ENCODE data around the gene TMEM134.

GRCh38 chr11:67419325-67420049, 49.6 kb downstream of the TMEM134 start:
- TF ChIP-seq, protein P1, sequence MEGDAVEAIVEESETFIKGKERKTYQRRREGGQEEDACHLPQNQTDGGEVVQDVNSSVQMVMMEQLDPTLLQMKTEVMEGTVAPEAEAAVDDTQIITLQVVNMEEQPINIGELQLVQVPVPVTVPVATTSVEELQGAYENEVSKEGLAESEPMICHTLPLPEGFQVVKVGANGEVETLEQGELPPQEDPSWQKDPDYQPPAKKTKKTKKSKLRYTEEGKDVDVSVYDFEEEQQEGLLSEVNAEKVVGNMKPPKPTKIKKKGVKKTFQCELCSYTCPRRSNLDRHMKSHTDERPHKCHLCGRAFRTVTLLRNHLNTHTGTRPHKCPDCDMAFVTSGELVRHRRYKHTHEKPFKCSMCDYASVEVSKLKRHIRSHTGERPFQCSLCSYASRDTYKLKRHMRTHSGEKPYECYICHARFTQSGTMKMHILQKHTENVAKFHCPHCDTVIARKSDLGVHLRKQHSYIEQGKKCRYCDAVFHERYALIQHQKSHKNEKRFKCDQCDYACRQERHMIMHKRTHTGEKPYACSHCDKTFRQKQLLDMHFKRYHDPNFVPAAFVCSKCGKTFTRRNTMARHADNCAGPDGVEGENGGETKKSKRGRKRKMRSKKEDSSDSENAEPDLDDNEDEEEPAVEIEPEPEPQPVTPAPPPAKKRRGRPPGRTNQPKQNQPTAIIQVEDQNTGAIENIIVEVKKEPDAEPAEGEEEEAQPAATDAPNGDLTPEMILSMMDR (IDR thresholded peaks at IDR 0.05), result no peak
- TF ChIP-seq POLR2AphosphoS5 (IDR thresholded peaks at IDR 0.05), result no peak
